ENCODE measurements around the gene LRRC8C. TPM values are rescaled to one million over a fixed set of nuclear protein-coding genes. Genes with fewer than 3 reads are reported as not detected.
A peak's percentile ranks its signal among the peaks of the same experiment; 100 is the strongest.

LRRC8C gene
- total and polyA plus RNA-seq, 11 donors = 3.2 to 16.3 (median 9.2) TPM

GRCh38 chr1:89604414-89604735 lies 28.5 kb upstream of the LRRC8C start:
- DNase-seq (no peak), ATAC-seq (peak in 1 of 4 donors; percentile 14)
- no peaks in the 10 kb centered on the region for H3K9me3 ChIP-seq
- TF ChIP-seq POLR2A (IDR thresholded peaks at IDR 0.05) (no peak), CTCF (IDR thresholded peaks at IDR 0.05) (no peak)
- 78 to 89% (median 79%) methylated on average over 2 to 3 of the region's 3 CpGs for WGBS, 4 donors
- peaks cover 10 to 67% (median 46%) of the 10 kb centered on the region in 12 donors for H3K4me1 ChIP-seq
- no peaks in the 10 kb centered on the region for H3K27me3 ChIP-seq
- intact Hi-C loops (cut with DNase I) = loop anchor here in 5 of 10 donors (5.0 to 10.0 kb wide), 4 partner anchors 80 to 160 kb away; partner anchors contain the start of gene LRRC8B (in 3 of the 5)
- H3K4me3 ChIP-seq = no peak overlapping the region
- H3K27ac ChIP-seq = peak overlapping the region in 4 of 12 donors; percentile 2 to 35 (median 19)
- no peaks in the 10 kb centered on the region for H3K36me3 ChIP-seq

GRCh38 chr1:89605692-89606091 lies 27.2 kb upstream of the LRRC8C start:
- Histone ChIP-seq H3K4me3 (no peak overlapping the region), H3K27me3 (no peaks in the 10 kb centered on the region), H3K9me3 (no peaks in the 10 kb centered on the region), H3K4me1 (peaks cover 13 to 79% (median 58%) of the 10 kb centered on the region in 12 donors), H3K27ac (peak overlapping the region in 4 of 12 donors; percentile 9 to 26 (median 20)), H3K36me3 (no peaks in the 10 kb centered on the region)
- WGBS, 4 donors = 65 to 89% (median 73%) methylated on average over 2 of the region's 2 CpGs
- TF ChIP-seq POLR2A (IDR thresholded peaks at IDR 0.05) = no peak
- no peak for DNase-seq
- ATAC-seq = no peak
- intact Hi-C loops (cut with DNase I) = loop anchor here in 4 of 10 donors (5.0 to 10.0 kb wide), 3 partner anchors 81 to 159 kb away; partner anchors contain the start of gene LRRC8B (in 2 of the 4)

GRCh38 chr1:89606227-89606980 lies 26.5 kb upstream of the LRRC8C start:
- intact Hi-C loops (cut with DNase I) = loop anchor here in 4 of 10 donors (5.0 to 10.0 kb wide), 3 partner anchors 82 to 158 kb away; partner anchors contain the start of gene LRRC8B (in 2 of the 4)
- TF ChIP-seq POLR2A (IDR thresholded peaks at IDR 0.05) = no peak
- no peak for TF ChIP-seq CTCF (IDR thresholded peaks at IDR 0.05)
- Histone ChIP-seq H3K27ac (peak overlapping the region in 10 of 12 donors; percentile 9 to 84 (median 73)), H3K27me3 (no peaks in the 10 kb centered on the region), H3K9me3 (no peaks in the 10 kb centered on the region), H3K36me3 (no peaks in the 10 kb centered on the region), H3K4me3 (no peak overlapping the region), H3K4me1 (peaks cover 13 to 79% (median 58%) of the 10 kb centered on the region in 12 donors)
- ATAC-seq = no peak
- 96 to 98% (median 98%) methylated on average over 3 of the region's 3 CpGs for WGBS, 4 donors
- no peak for DNase-seq

- Histone ChIP-seq H3K9me3 (no peaks in the 10 kb centered on the region), H3K4me3 (no peak overlapping the region), H3K4me1 (peaks cover 13 to 79% (median 58%) of the 10 kb centered on the region in 12 donors), H3K36me3 (no peaks in the 10 kb centered on the region), H3K27ac (peak overlapping the region; percentile 16 to 84 (median 78)), H3K27me3 (no peaks in the 10 kb centered on the region)
- intact Hi-C loops (cut with DNase I) = loop anchor here in 4 of 10 donors (5.0 to 10.0 kb wide), 3 partner anchors 82 to 158 kb away; partner anchors contain the start of gene LRRC8B (in 2 of the 4)
- 62 to 71% (median 71%) methylated on average over 2 of the region's 2 CpGs for WGBS, 4 donors
- ATAC-seq (no peak), DNase-seq (no peak)
- TF ChIP-seq CTCF (IDR thresholded peaks at IDR 0.05) (no peak), POLR2A (IDR thresholded peaks at IDR 0.05) (no peak)
These were observed 25.8 kb upstream of the LRRC8C start for GRCh38 chr1:89607156-89607555.

All from heart left ventricle (tissue), 16 donors.